Liver (tissue), 9 donors: ENCODE data around the gene HRCT1. TPM values are rescaled to one million over a fixed set of nuclear protein-coding genes. Genes with fewer than 3 reads are reported as not detected.
A peak's percentile ranks its signal among the peaks of the same experiment; 100 is the strongest.

Source experiments
- DNase-seq: peaks from one replicate; pipeline ENCODE4 v3.0.0-alpha.2; 2017; ENCODE audit warnings: low spot score
- H3K27ac ChIP-seq, 2 donors: one replicate each; pipeline ENCODE4 v1.7.0; 2013; ENCODE audit warnings: inconsistent platforms in 2 of 2, low read length in 2 of 2, control low read depth in 1 of 2, low read depth in 1 of 2, mild to moderate bottlenecking in 1 of 2
- H3K27me3 ChIP-seq, 4 donors: one replicate each; pipeline versions ENCODE4 v1.6.1 to v1.7.0; 2013; ENCODE audit warnings: low read length in 3 of 4, inconsistent platforms in 1 of 4, mild to moderate bottlenecking in 1 of 4, moderate library complexity in 1 of 4; ENCODE audit not compliant: control insufficient read depth in 4 of 4, insufficient read depth in 4 of 4
- H3K36me3 ChIP-seq, 4 donors: one replicate each; pipeline versions ENCODE4 v1.6.1 to v1.7.0; 2013; ENCODE audit warnings: low read length in 3 of 4, mild to moderate bottlenecking in 3 of 4, low read depth in 1 of 4, moderate library complexity in 1 of 4; ENCODE audit not compliant: control insufficient read depth in 4 of 4, insufficient read depth in 3 of 4
- H3K4me1 ChIP-seq, 4 donors: one replicate each; pipeline versions ENCODE4 v1.6.1 to v1.7.0; 2013; ENCODE audit warnings: low read length in 3 of 4, mild to moderate bottlenecking in 3 of 4, moderate library complexity in 1 of 4; ENCODE audit not compliant: control insufficient read depth in 4 of 4, insufficient read depth in 4 of 4
- H3K4me3 ChIP-seq, 3 donors: one replicate each; pipeline versions ENCODE4 v1.6.1 to v1.7.0; 2013; ENCODE audit warnings: low read length in 3 of 3, control low read depth in 1 of 3, low read depth in 1 of 3, mild to moderate bottlenecking in 1 of 3
- H3K9ac ChIP-seq, 2 donors: one replicate each; pipeline ENCODE4 v1.7.0; 2013; ENCODE audit warnings: low read length in 2 of 2, mild to moderate bottlenecking in 2 of 2, moderate library complexity in 2 of 2, control low read depth in 1 of 2, low read depth in 1 of 2
- H3K9me3 ChIP-seq, 4 donors: one replicate each; pipeline versions ENCODE4 v1.6.1 to v1.7.0; 2013; ENCODE audit warnings: low read length in 3 of 4; ENCODE audit not compliant: control insufficient read depth in 4 of 4
- ATF3 ChIP-seq: IDR thresholded peaks from 2 replicates; pipeline ENCODE4 v1.6.1; 2016; ENCODE audit warnings: antibody characterized with exemption
- CTCF ChIP-seq: fragments of 150-350 bp; IDR thresholded peaks from 2 replicates; pipeline ENCODE4 v1.5.1; 2017; ENCODE audit warnings: improper control_type of control experiment, low read depth, low read length; ENCODE audit not compliant: missing input control
- EGR1 ChIP-seq, 2 donors: IDR thresholded peaks; 2 replicates each; pipeline ENCODE4 v1.6.1; 2016 to 2018; ENCODE audit warnings: antibody characterized with exemption in 2 of 2, low read depth in 2 of 2
- FOXA1 ChIP-seq: IDR thresholded peaks from 2 replicates; pipeline ENCODE4 v1.6.1; 2016; ENCODE audit warnings: antibody characterized with exemption
- FOXA2 ChIP-seq: IDR thresholded peaks from 2 replicates; pipeline ENCODE4 v1.6.1; 2016; ENCODE audit warnings: antibody characterized with exemption
- GABPA ChIP-seq, 2 donors: IDR thresholded peaks in 1 of 2; conservative IDR thresholded peaks in 1 of 2; 2 replicates each; pipeline ENCODE4 v1.6.1; 2016; ENCODE audit warnings: antibody characterized with exemption in 2 of 2, mild to moderate bottlenecking in 1 of 2, moderate library complexity in 1 of 2
- HNF4A ChIP-seq, 2 donors: conservative IDR thresholded peaks; 2 replicates each; pipeline ENCODE4 v1.6.1; 2016; ENCODE audit warnings: antibody characterized with exemption in 2 of 2, mild to moderate bottlenecking in 2 of 2
- HNF4G ChIP-seq: IDR thresholded peaks from 2 replicates; pipeline ENCODE4 v1.6.1; 2016; ENCODE audit warnings: antibody characterized with exemption
- JUND ChIP-seq, 2 donors: IDR thresholded peaks; 2 replicates each; pipeline ENCODE4 v1.6.1; 2016; ENCODE audit warnings: antibody characterized with exemption in 2 of 2
- NR2F2 ChIP-seq: IDR thresholded peaks from 2 replicates; pipeline ENCODE4 v1.6.1; 2016; ENCODE audit warnings: antibody characterized with exemption
- RAD21 ChIP-seq, 2 donors: IDR thresholded peaks; 2 replicates each; pipeline ENCODE4 v1.6.1; 2016; ENCODE audit warnings: antibody characterized with exemption in 2 of 2, mild to moderate bottlenecking in 2 of 2
- RXRA ChIP-seq, 2 donors: IDR thresholded peaks; 2 replicates each; pipeline ENCODE4 v1.6.1; 2017 to 2018; ENCODE audit warnings: antibody characterized with exemption in 2 of 2, mild to moderate bottlenecking in 1 of 2
- SP1 ChIP-seq: IDR thresholded peaks from 2 replicates; pipeline ENCODE4 v1.6.1; 2018; ENCODE audit warnings: antibody characterized with exemption, mild to moderate bottlenecking
- TAF1 ChIP-seq: conservative IDR thresholded peaks from 2 replicates; pipeline ENCODE4 v1.6.1; 2016; ENCODE audit warnings: antibody characterized with exemption, mild to moderate bottlenecking
- YY1 ChIP-seq: IDR thresholded peaks from 2 replicates; pipeline ENCODE4 v1.6.1; 2016; ENCODE audit warnings: antibody characterized with exemption, mild to moderate bottlenecking
- WGBS: extraction: QIAGEN DNeasy Blood & Tissue Kit; methylation state at CpG from one replicate; pipeline ENCODE4 v1.1.7; 2013; 5-methylcytosine and 5-hydroxymethylcytosine counted together
- polyA plus RNA-seq, 2 donors: library from polyadenylated mRNA; stranded (reverse) in 1 of 2; unstranded in 1 of 2; fragments of 200-250 nt in 1 of 2; fragments of >200 nt in 1 of 2; fragmentation: Nextera tagmentation in 1 of 2; extraction: Ambion mirVana in 1 of 2; gene quantifications; one replicate each; pipeline versions ENCODE4 v1.2.1 to v1.2.3, GENCODE V29; 2013 to 2015
- total RNA-seq, 2 donors: library from RNA; depleted of rRNA; stranded (reverse); fragments of >200 nt; gene quantifications; one replicate each; pipeline ENCODE4 v1.2.3, GENCODE V29; 2014
- TF ChIP-seq, protein P1 (sequence below): IDR thresholded peaks from 2 replicates; pipeline ENCODE4 v1.6.1; 2016; ENCODE audit warnings: antibody characterized with exemption
- TF ChIP-seq, protein P2 (sequence below): IDR thresholded peaks from 2 replicates; pipeline ENCODE4 v1.6.1; 2016; ENCODE audit warnings: antibody characterized with exemption
- TF ChIP-seq, protein P3 (sequence below): IDR thresholded peaks from 2 replicates; pipeline ENCODE4 v1.6.1; 2016; ENCODE audit warnings: antibody characterized with exemption, mild to moderate bottlenecking
- donor health status: healthy.
- donor health status: healthy.
- donor health status: healthy.
- donor health status: healthy.
- donor health status: healthy.

HRCT1 gene
- total and polyA plus RNA-seq, 4 donors, result 0.08 to 2.9 (median 0.27) TPM

GRCh38 chr9:35920051-35920620, 14.1 kb downstream of the HRCT1 start (continued):
- no peak for TF ChIP-seq CTCF
- peak; percentile 83 to 87 for TF ChIP-seq HNF4A (conservative IDR thresholded peaks at IDR 0.05)

GRCh38 chr9:35923598-35923926, 17.6 kb downstream of the HRCT1 start:
- 85% methylated on average over 1 of the region's 1 CpG for WGBS
- Histone ChIP-seq H3K36me3 (no peaks in the 10 kb centered on the region), H3K27ac (peak overlapping the region; percentile 90 to 95), H3K9me3 (no peaks in the 10 kb centered on the region), H3K9ac (peak overlapping the region in 1 of 2 donors; percentile 86), H3K27me3 (no peaks in the 10 kb centered on the region), H3K4me1 (peaks cover 1 to 27% (median 17%) of the 10 kb centered on the region in 4 donors), H3K4me3 (no peak overlapping the region)
- DNase-seq, result no peak
- TF ChIP-seq TAF1 (no peak), RXRA (IDR thresholded peaks at IDR 0.05) (no peak), NR2F2 (no peak), EGR1 (IDR thresholded peaks at IDR 0.05; ENCODE audit: low read depth in 2 of 2) (no peak), FOXA1 (no peak)

- Histone ChIP-seq H3K27me3 (no peaks in the 10 kb centered on the region), H3K9me3 (no peaks in the 10 kb centered on the region), H3K27ac (peak overlapping the region; percentile 90 to 95), H3K4me3 (no peak overlapping the region), H3K36me3 (no peaks in the 10 kb centered on the region), H3K4me1 (peaks cover 1 to 27% (median 19%) of the 10 kb centered on the region in 4 donors), H3K9ac (peak overlapping the region in 1 of 2 donors; percentile 64)
- WGBS, result 45% methylated on average over 9 of the region's 9 CpGs
- DNase-seq, result no peak
- peak; percentile 90 to 94 for TF ChIP-seq HNF4A (conservative IDR thresholded peaks at IDR 0.05)
- TF ChIP-seq CTCF, result no peak
- peak; percentile 74 for TF ChIP-seq HNF4G
- TF ChIP-seq, protein P1, sequence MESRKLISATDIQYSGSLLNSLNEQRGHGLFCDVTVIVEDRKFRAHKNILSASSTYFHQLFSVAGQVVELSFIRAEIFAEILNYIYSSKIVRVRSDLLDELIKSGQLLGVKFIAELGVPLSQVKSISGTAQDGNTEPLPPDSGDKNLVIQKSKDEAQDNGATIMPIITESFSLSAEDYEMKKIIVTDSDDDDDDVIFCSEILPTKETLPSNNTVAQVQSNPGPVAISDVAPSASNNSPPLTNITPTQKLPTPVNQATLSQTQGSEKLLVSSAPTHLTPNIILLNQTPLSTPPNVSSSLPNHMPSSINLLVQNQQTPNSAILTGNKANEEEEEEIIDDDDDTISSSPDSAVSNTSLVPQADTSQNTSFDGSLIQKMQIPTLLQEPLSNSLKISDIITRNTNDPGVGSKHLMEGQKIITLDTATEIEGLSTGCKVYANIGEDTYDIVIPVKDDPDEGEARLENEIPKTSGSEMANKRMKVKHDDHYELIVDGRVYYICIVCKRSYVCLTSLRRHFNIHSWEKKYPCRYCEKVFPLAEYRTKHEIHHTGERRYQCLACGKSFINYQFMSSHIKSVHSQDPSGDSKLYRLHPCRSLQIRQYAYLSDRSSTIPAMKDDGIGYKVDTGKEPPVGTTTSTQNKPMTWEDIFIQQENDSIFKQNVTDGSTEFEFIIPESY, result peak; percentile 80
- peak; percentile 98 for TF ChIP-seq YY1
- TF ChIP-seq ATF3, result peak; percentile 30
- no peak for TF ChIP-seq TAF1
- TF ChIP-seq RAD21 (IDR thresholded peaks at IDR 0.05), result peak in 1 of 2 donors; percentile 42
- peak in 1 of 2 donors; percentile 60 for TF ChIP-seq JUND (IDR thresholded peaks at IDR 0.05)
- peak; percentile 58 for TF ChIP-seq FOXA1
- no peak for TF ChIP-seq EGR1 (IDR thresholded peaks at IDR 0.05; ENCODE audit: low read depth in 2 of 2)
- peak; percentile 53 to 82 for TF ChIP-seq RXRA (IDR thresholded peaks at IDR 0.05)
- no peak for TF ChIP-seq NR2F2
- TF ChIP-seq SP1, result peak; percentile 91
- TF ChIP-seq, protein P2, sequence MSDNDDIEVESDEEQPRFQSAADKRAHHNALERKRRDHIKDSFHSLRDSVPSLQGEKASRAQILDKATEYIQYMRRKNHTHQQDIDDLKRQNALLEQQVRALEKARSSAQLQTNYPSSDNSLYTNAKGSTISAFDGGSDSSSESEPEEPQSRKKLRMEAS, result peak; percentile 56
- TF ChIP-seq, protein P3, sequence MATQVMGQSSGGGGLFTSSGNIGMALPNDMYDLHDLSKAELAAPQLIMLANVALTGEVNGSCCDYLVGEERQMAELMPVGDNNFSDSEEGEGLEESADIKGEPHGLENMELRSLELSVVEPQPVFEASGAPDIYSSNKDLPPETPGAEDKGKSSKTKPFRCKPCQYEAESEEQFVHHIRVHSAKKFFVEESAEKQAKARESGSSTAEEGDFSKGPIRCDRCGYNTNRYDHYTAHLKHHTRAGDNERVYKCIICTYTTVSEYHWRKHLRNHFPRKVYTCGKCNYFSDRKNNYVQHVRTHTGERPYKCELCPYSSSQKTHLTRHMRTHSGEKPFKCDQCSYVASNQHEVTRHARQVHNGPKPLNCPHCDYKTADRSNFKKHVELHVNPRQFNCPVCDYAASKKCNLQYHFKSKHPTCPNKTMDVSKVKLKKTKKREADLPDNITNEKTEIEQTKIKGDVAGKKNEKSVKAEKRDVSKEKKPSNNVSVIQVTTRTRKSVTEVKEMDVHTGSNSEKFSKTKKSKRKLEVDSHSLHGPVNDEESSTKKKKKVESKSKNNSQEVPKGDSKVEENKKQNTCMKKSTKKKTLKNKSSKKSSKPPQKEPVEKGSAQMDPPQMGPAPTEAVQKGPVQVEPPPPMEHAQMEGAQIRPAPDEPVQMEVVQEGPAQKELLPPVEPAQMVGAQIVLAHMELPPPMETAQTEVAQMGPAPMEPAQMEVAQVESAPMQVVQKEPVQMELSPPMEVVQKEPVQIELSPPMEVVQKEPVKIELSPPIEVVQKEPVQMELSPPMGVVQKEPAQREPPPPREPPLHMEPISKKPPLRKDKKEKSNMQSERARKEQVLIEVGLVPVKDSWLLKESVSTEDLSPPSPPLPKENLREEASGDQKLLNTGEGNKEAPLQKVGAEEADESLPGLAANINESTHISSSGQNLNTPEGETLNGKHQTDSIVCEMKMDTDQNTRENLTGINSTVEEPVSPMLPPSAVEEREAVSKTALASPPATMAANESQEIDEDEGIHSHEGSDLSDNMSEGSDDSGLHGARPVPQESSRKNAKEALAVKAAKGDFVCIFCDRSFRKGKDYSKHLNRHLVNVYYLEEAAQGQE, result peak; percentile 78
- peak in 1 of 2 donors; percentile 27 for TF ChIP-seq GABPA (IDR thresholded peaks at IDR 0.05 in 1 of 2, conservative IDR thresholded peaks at IDR 0.05 in 1 of 2)
- peak; percentile 59 for TF ChIP-seq FOXA2
These were observed 18.1 kb downstream of the HRCT1 start for GRCh38 chr9:35923927-35924763.
